ENCODE results near the gene LRP1B. TPM values are rescaled to one million over a fixed set of nuclear protein-coding genes. Genes with fewer than 3 reads are reported as not detected.

Gene LRP1B
- polyA plus RNA-seq, 1 donor from 2014 or later = 12.7 TPM

- H3K36me3 ChIP-seq (ENCODE audit: insufficient read depth, low read length) = no peaks in the 10 kb centered on the region
Measured at GRCh38 chr2:141065042-141065441, 1065.8 kb downstream of the LRP1B start.

GRCh38 chr2:141063406-141063805 is 1067.4 kb downstream of the LRP1B start:
- no peak overlapping the region for H2AFZ ChIP-seq (ENCODE audit: low read depth, low read length)
- no peaks in the 10 kb centered on the region for H3K36me3 ChIP-seq (ENCODE audit: insufficient read depth, low read length)
- no peak for TF ChIP-seq SMC3 (conservative IDR thresholded peaks at IDR 0.05; ENCODE audit: poor library complexity)
- no peak for TF ChIP-seq POLR2AphosphoS5 (IDR thresholded peaks at IDR 0.05)
- TF ChIP-seq CTCF (IDR thresholded peaks at IDR 0.05; ENCODE audit: poor library complexity, severe bottlenecking) = no peak

More at GRCh38 chr2:141065042-141065441, 1065.8 kb downstream of the LRP1B start:
- no peaks in the 10 kb centered on the region for H3K9me2 ChIP-seq (ENCODE audit: insufficient read depth, low read length)
- no peak overlapping the region for H3K9ac ChIP-seq (ENCODE audit: low read length)
- H4K20me1 ChIP-seq (ENCODE audit: insufficient read depth) = no peaks in the 10 kb centered on the region
- H3K4me2 ChIP-seq (ENCODE audit: low read length) = no peak overlapping the region
- no peak overlapping the region for H3K27ac ChIP-seq (ENCODE audit: low read length)
- no peak for TF ChIP-seq POLR2AphosphoS5 (IDR thresholded peaks at IDR 0.05)
- H2AFZ ChIP-seq (ENCODE audit: low read depth, low read length) = no peak overlapping the region
- no peaks in the 10 kb centered on the region for H3K27me3 ChIP-seq (ENCODE audit: insufficient read depth, low read depth, low read length)
- no peak overlapping the region for H3K4me3 ChIP-seq (ENCODE audit: low read length)
- no peaks in the 10 kb centered on the region for H3K9me3 ChIP-seq (ENCODE audit: low read length)
- no peaks in the 10 kb centered on the region for H3F3A ChIP-seq (ENCODE audit: insufficient read depth, low read length, poor library complexity, severe bottlenecking)
- no peaks in the 10 kb centered on the region for H3K79me2 ChIP-seq (replicated peaks; ENCODE audit: insufficient read depth, low read length)

GRCh38 chr2:141062443-141062842 is 1068.4 kb downstream of the LRP1B start:
- Histone ChIP-seq H2AFZ (ENCODE audit: low read depth, low read length) (no peak overlapping the region), H3F3A (ENCODE audit: insufficient read depth, low read length, poor library complexity, severe bottlenecking) (no peaks in the 10 kb centered on the region), H3K4me3 (ENCODE audit: low read length) (no peak overlapping the region), H3K9me2 (ENCODE audit: insufficient read depth, low read length) (no peaks in the 10 kb centered on the region), H4K20me1 (ENCODE audit: insufficient read depth) (no peaks in the 10 kb centered on the region), H3K27me3 (ENCODE audit: insufficient read depth, low read depth, low read length) (no peaks in the 10 kb centered on the region), H3K79me2 (replicated peaks; ENCODE audit: insufficient read depth, low read length) (no peaks in the 10 kb centered on the region), H3K36me3 (ENCODE audit: insufficient read depth, low read length) (no peaks in the 10 kb centered on the region), H3K4me2 (ENCODE audit: low read length) (no peak overlapping the region), H3K9me3 (ENCODE audit: low read length) (no peaks in the 10 kb centered on the region), H3K27ac (ENCODE audit: low read length) (no peak overlapping the region), H3K9ac (ENCODE audit: low read length) (no peak overlapping the region)
- no peak for TF ChIP-seq RAD21 (conservative IDR thresholded peaks at IDR 0.05)
- no peak for TF ChIP-seq EP300 (conservative IDR thresholded peaks at IDR 0.05; ENCODE audit: poor library complexity, severe bottlenecking)
- no peak for TF ChIP-seq SMC3 (conservative IDR thresholded peaks at IDR 0.05; ENCODE audit: poor library complexity)
- TF ChIP-seq EZH2 (IDR thresholded peaks at IDR 0.05; ENCODE audit: borderline replicate concordance, insufficient read depth, low read length, poor library complexity, severe bottlenecking) = no peak
- no peak for TF ChIP-seq CTCF (IDR thresholded peaks at IDR 0.05; ENCODE audit: poor library complexity, severe bottlenecking)
- no peak for TF ChIP-seq POLR2AphosphoS5 (IDR thresholded peaks at IDR 0.05)
- no peak for TF ChIP-seq MXI1 (conservative IDR thresholded peaks at IDR 0.05; ENCODE audit: poor library complexity, severe bottlenecking)
- TF ChIP-seq REST (IDR thresholded peaks at IDR 0.05; ENCODE audit: borderline replicate concordance) = no peak
- TF ChIP-seq TAF1 (IDR thresholded peaks at IDR 0.05; ENCODE audit: low read depth) = no peak

More at GRCh38 chr2:141063406-141063805, 1067.4 kb downstream of the LRP1B start:
- Histone ChIP-seq H3K9ac (ENCODE audit: low read length) (no peak overlapping the region), H3K27me3 (ENCODE audit: insufficient read depth, low read depth, low read length) (no peaks in the 10 kb centered on the region), H3K9me2 (ENCODE audit: insufficient read depth, low read length) (no peaks in the 10 kb centered on the region), H3K4me2 (ENCODE audit: low read length) (no peak overlapping the region), H3K4me3 (ENCODE audit: low read length) (no peak overlapping the region), H3K27ac (ENCODE audit: low read length) (no peak overlapping the region), H3F3A (ENCODE audit: insufficient read depth, low read length, poor library complexity, severe bottlenecking) (no peaks in the 10 kb centered on the region), H3K79me2 (replicated peaks; ENCODE audit: insufficient read depth, low read length) (no peaks in the 10 kb centered on the region), H4K20me1 (ENCODE audit: insufficient read depth) (no peaks in the 10 kb centered on the region), H3K9me3 (ENCODE audit: low read length) (no peaks in the 10 kb centered on the region)

Measured in neural cell (in vitro differentiated cells).